C4-2B (cell line): ENCODE results near the gene CCDC28B.

Experiments used
- ZFX ChIP-seq: fragments of 450-650 bp; IDR thresholded peaks from 2 replicates; pipeline ENCODE4 v1.6.1; 2017
- TF ChIP-seq, protein P1 (sequence below): fragments of 450-650 bp; conservative IDR thresholded peaks from 2 replicates; pipeline ENCODE4 v1.5.1; 2017; ENCODE audit warnings: mild to moderate bottlenecking

DNA sequence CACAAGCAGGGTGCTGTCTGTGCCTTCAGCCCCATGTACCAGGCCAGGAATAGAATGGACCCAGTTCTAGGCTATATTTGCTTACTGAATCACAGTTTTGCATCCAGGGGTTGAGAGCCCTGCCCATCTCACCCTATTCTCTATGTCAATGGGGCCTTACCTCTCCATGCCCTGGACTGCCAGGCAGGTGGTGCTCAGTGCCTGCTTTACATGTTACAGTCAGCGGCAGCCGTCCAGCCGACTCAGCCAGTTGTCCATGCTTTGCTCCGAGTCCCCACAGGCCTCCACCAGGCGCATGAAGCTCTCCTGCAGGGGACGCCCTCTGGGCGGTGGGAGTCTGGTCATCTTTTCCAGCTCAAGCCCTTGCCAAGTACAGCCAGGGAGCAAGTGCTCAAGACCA is 34.4 kb downstream of the CCDC28B start:
- TF ChIP-seq, protein P1, sequence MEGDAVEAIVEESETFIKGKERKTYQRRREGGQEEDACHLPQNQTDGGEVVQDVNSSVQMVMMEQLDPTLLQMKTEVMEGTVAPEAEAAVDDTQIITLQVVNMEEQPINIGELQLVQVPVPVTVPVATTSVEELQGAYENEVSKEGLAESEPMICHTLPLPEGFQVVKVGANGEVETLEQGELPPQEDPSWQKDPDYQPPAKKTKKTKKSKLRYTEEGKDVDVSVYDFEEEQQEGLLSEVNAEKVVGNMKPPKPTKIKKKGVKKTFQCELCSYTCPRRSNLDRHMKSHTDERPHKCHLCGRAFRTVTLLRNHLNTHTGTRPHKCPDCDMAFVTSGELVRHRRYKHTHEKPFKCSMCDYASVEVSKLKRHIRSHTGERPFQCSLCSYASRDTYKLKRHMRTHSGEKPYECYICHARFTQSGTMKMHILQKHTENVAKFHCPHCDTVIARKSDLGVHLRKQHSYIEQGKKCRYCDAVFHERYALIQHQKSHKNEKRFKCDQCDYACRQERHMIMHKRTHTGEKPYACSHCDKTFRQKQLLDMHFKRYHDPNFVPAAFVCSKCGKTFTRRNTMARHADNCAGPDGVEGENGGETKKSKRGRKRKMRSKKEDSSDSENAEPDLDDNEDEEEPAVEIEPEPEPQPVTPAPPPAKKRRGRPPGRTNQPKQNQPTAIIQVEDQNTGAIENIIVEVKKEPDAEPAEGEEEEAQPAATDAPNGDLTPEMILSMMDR: no peak
- TF ChIP-seq ZFX: no peak
